Mucosa of descending colon (tissue), 3 donors: Measurements from ENCODE around the gene UCP2. TPM values are rescaled to one million over a fixed set of nuclear protein-coding genes. Genes with fewer than 3 reads are reported as not detected.
A peak's percentile ranks its signal among the peaks of the same experiment; 100 is the strongest.

Experiments
- ATAC-seq: fragments of 200-7000 bp; cut with Tn5 transposase; one replicate; pipeline ENCODE4 v1.9.1; 2020; ENCODE audit warnings: mild to moderate bottlenecking, moderate library complexity
- DNase-seq, 3 donors: peaks; one replicate each; pipeline ENCODE4 v3.0.0-alpha.2; 2020
- H3K36me3 ChIP-seq: fragments of 200-600 bp; one replicate; pipeline ENCODE4 v1.8.0; 2021; ENCODE audit warnings: low read depth, mild to moderate bottlenecking
- H3K4me1 ChIP-seq: fragments of 200-600 bp; one replicate; pipeline ENCODE4 v1.8.0; 2021; ENCODE audit warnings: low read depth, mild to moderate bottlenecking
- H3K4me3 ChIP-seq: fragments of 200-600 bp; one replicate; pipeline ENCODE4 v1.8.0; 2021; ENCODE audit warnings: mild to moderate bottlenecking
- H3K9me3 ChIP-seq: fragments of 200-600 bp; one replicate; pipeline ENCODE4 v1.8.0; 2021; ENCODE audit warnings: mild to moderate bottlenecking
- intact Hi-C, 2 donors: fragments of 100-400 bp; cut with DNase I in 1 of 2; cut with micrococcal nuclease in 1 of 2; formaldehyde crosslinking; loops; one replicate each; pipeline versions ENCODE4 v1.11.0 to v1.11.1; 2022; cut with DNase I, micrococcal nuclease
- total RNA-seq, 3 donors: library from RNA; stranded (reverse); fragmentation: NEBNext Ultra II Directional in 2 of 3; extraction: Animal tissue kit (Norgen Biotek cat#: 25700) in 2 of 3; gene quantifications; one replicate each; pipeline versions ENCODE4 v1.2.1 to v1.2.4, GENCODE V29; 2021 to 2023
- TF ChIP-seq, protein P1 (sequence below): fragments of 200-600 bp; IDR thresholded peaks from one replicate; pipeline ENCODE4 v1.8.0; 2022; ENCODE audit warnings: antibody characterized with exemption, mild to moderate bottlenecking
- donor health status: DM: no; HTN: no; CAD: no; lungs with moderate emphysema.
- donor health status: DM: no; HTN: no; CAD: no.
- donor health status: DM: no; HTN: yes; CAD: no.

UCP2 gene
- total RNA-seq, 3 donors from 2014 or later, result 36.4 to 61.3 (median 39.9) TPM

DNA sequence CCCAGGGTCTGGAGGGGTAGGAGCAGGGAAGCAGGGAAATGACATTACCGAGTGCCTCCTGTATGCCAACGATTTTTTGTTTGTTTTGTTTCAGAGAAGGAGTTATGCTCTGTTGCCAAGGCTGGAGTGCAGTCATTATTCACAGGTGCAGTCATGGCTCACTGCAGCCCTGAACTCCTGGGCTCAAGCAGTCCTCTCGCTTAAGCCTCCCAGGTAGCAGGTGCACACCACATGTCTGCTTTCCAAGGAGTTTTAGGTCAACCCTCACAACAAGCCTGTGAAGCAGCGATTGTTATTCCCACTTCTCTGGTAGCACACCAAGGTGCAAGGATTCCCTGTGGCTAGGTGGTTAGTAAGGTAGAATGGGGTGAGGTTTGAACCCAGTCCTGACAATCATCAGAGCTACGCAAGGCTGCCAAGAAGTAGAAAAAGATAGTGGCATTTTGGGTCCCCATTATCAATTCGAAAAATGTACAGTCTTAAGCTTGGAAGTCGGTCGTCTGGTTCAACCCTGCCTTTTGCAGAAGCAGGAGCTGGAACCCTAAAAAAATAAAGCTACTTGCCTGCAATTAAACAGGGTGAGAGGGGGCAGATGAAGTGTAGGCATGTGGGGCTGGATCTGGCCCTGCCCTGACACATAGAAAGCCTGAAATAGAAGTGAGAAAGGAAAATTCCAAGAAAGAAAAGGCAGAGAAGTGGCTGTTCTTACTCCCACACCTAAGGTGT, 17.1 kb upstream of the UCP2 start:
- H3K4me1 ChIP-seq, result peaks cover 4% of the 10 kb centered on the region
- no peaks in the 10 kb centered on the region for H3K9me3 ChIP-seq
- DNase-seq (no peak), ATAC-seq (no peak)
- intact Hi-C loops, result no loop called here
- TF ChIP-seq, protein P1, sequence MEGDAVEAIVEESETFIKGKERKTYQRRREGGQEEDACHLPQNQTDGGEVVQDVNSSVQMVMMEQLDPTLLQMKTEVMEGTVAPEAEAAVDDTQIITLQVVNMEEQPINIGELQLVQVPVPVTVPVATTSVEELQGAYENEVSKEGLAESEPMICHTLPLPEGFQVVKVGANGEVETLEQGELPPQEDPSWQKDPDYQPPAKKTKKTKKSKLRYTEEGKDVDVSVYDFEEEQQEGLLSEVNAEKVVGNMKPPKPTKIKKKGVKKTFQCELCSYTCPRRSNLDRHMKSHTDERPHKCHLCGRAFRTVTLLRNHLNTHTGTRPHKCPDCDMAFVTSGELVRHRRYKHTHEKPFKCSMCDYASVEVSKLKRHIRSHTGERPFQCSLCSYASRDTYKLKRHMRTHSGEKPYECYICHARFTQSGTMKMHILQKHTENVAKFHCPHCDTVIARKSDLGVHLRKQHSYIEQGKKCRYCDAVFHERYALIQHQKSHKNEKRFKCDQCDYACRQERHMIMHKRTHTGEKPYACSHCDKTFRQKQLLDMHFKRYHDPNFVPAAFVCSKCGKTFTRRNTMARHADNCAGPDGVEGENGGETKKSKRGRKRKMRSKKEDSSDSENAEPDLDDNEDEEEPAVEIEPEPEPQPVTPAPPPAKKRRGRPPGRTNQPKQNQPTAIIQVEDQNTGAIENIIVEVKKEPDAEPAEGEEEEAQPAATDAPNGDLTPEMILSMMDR, result no peak
- H3K36me3 ChIP-seq, result no peaks in the 10 kb centered on the region
- no peak overlapping the region for H3K4me3 ChIP-seq

DNA sequence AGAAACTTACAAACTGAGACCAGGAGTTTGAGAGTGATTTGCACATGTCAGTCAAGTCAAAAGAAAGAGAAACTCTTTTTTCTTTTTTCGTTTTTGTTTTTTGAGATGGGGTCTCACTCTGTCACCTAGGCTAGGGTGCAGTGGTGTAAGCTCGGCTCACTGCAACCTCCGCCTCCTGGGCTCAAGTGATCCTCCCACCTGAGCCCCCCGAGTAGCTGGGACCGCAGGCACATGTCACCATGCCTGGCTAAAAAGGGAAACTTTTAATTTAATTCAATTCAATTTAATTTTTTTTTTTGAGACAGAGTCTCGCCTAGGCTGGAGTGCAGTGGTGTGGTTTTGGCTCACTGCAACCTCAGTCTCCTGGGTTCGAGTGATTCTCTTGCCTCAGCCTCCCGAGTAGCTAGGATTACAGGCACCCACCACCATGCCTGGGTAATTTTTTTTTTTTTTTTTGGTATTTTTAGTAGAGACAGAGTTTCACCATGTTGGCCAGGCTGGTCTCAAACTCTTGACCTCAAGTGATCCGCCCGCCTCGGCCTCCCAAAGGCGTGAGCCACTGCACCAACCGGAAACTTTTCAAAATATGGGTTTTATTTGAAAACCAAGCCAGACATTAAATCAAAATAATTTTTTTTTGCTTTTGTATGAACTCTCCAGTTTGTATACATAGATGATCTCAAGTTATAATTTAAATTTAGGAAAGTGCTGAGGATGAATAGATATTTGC, 16.4 kb upstream of the UCP2 start:
- Histone ChIP-seq H3K4me3 (no peak overlapping the region), H3K36me3 (no peaks in the 10 kb centered on the region), H3K4me1 (peaks cover 4% of the 10 kb centered on the region), H3K9me3 (no peaks in the 10 kb centered on the region)
- DNase-seq, result no peak
- intact Hi-C loops, result no loop called here
- TF ChIP-seq, protein P1, result no peak
- ATAC-seq, result no peak

DNA sequence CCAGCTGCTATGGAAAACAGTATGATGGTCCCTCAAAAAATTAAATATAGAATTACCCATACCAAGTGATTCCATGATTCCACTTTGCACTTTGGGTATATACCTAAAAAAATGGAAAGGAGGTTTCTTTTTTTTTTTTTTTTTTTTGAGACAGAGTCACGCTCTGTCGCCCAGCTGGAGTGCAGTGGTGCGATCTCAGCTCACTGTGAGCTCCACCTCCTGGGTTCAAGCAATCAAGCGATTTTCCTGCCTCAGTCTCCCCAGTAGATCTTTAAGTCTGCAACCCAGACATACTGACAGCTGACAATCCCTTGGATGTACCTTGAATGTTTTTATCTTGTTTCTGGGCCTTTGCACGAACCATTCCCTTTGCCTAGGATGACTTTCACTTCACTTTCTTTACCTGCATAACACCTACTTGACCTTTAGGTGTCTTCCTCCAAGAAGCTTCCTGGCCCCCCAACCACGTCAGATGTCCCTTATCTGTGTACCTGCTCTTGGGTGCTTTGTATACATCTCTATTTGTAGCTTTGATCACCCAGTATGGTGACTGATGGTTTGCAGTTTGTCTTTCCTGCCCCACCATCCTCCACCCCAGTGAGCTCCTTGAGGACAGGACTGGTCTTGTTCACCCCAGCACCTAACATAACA, 14.6 kb upstream of the UCP2 start:
- intact Hi-C loops, result no loop called here
- Histone ChIP-seq H3K36me3 (no peaks in the 10 kb centered on the region), H3K4me1 (peaks cover 4% of the 10 kb centered on the region), H3K9me3 (no peaks in the 10 kb centered on the region), H3K4me3 (no peak overlapping the region)
- DNase-seq (no peak), ATAC-seq (no peak)
- TF ChIP-seq, protein P1, result no peak

DNA sequence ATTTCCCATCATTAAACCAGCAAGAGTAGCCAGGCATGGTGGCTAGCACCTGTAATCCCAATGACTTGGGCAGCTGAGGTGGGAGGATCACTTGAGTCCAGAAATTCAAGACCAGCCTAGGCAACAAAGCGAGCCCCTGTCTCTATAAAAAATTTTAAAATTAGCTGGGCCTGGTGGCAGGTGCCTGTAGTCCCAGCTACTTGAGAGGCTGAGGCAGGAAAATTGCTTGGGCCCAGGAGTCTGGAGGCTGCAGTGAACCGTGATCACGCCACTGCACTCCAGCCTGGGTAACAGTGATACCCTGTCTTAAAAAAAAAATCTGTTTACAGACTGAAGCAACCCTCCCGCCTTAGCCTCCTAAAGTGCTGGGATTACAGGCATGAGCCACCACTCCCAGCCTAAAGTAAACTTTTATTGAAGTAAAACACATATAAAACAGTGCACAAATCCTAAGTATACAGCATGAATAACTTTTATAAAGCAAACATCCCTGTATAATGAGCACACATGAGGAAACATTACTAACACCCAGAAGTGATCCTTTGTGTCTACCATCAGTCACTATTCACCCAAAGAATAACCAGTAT, 13.6 kb upstream of the UCP2 start:
- TF ChIP-seq, protein P1, result no peak
- DNase-seq (peak in 1 of 3 donors; percentile 31), ATAC-seq (peak; percentile 88)
- Histone ChIP-seq H3K36me3 (no peaks in the 10 kb centered on the region), H3K4me1 (peaks cover 4% of the 10 kb centered on the region), H3K9me3 (no peaks in the 10 kb centered on the region), H3K4me3 (no peak overlapping the region)
- intact Hi-C loops, result no loop called here

DNA sequence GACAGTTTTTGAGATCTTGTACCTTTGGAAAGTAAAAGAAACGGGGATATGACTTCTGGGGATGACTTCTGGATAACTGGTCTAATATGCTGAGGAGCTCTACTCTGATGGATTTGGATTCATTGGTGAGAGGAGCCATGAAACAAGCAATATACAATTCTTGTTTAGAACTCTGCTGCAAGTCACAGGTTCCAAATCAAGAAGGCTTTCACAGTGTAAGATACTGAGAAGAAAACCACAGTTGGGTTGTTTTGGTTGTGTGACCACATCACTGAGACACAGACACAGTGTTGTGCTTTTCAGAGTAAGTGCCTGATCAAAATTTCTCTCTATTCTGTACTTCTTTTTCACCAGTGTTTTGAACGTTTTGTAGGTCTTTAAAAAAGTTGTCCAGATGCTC, 13.1 kb upstream of the UCP2 start:
- TF ChIP-seq, protein P1, result no peak
- DNase-seq, result no peak
- no peak overlapping the region for H3K4me3 ChIP-seq
- H3K36me3 ChIP-seq, result no peaks in the 10 kb centered on the region
- H3K4me1 ChIP-seq, result peaks cover 4% of the 10 kb centered on the region
- peak; percentile 46 for ATAC-seq
- intact Hi-C loops, result no loop called here
- no peaks in the 10 kb centered on the region for H3K9me3 ChIP-seq
